WTC11 (cell line): ENCODE results near the gene PHLPP2. TPM values are rescaled to one million over a fixed set of nuclear protein-coding genes. Genes with fewer than 3 reads are reported as not detected.
A peak's percentile ranks its signal among the peaks of the same experiment; 100 is the strongest.

Experiments
- ATAC-seq: fragments of 200-7000 bp; cut with Tn5 transposase; 2 replicates; pipeline ENCODE4 v1.10.0; 2021; ENCODE audit warnings: mild to moderate bottlenecking, moderate library complexity
- CTCF ChIA-PET: fragments of 300-600 bp; sonication (Branson Sonifier 250); formaldehyde crosslinking; loops from one replicate; lab custom pipeline; 2021; ENCODE audit warnings: antibody characterized with exemption; lab: Charles Lee
- POLR2A ChIA-PET: fragments of 350-600 bp; sonication (Branson Sonifier 250); formaldehyde crosslinking; loops from one replicate; lab custom pipeline; 2021; ENCODE audit warnings: antibody characterized with exemption; lab: Charles Lee
- DNase-seq: peaks from one replicate; pipeline ENCODE4 v3.0.0; 2021; ENCODE audit warnings: low spot score
- H3K27ac Mint-ChIP-seq: 2 replicates; pipeline ENCODE4 v1.8.0; 2021; ENCODE audit warnings: mixed read lengths
- H3K27me3 Mint-ChIP-seq: 2 replicates; pipeline ENCODE4 v1.8.0; 2021; ENCODE audit warnings: low read depth, mild to moderate bottlenecking, moderate library complexity, mixed read lengths
- H3K36me3 Mint-ChIP-seq: 2 replicates; pipeline ENCODE4 v1.8.0; 2021; ENCODE audit warnings: mixed read lengths
- H3K4me1 Mint-ChIP-seq: 2 replicates; pipeline ENCODE4 v1.8.0; 2022; ENCODE audit warnings: mixed read lengths
- H3K4me3 Mint-ChIP-seq: 2 replicates; pipeline ENCODE4 v1.8.0; 2021; ENCODE audit warnings: mild to moderate bottlenecking, moderate library complexity, mixed read lengths
- H3K9me3 Mint-ChIP-seq: 2 replicates; pipeline ENCODE4 v1.8.0; 2021; ENCODE audit warnings: mixed read lengths
- CBFB ChIP-seq: sonication (generic); formaldehyde crosslinking; IDR thresholded peaks from 2 replicates; pipeline ENCODE4 v1.8.1; 2022; ENCODE audit warnings: mild to moderate bottlenecking, low read depth, missing genetic modification reagents
- ELF4 ChIP-seq: sonication (generic); formaldehyde crosslinking; IDR thresholded peaks from 2 replicates; pipeline ENCODE4 v1.8.1; 2022; ENCODE audit warnings: low read depth, mild to moderate bottlenecking, moderate library complexity, missing genetic modification reagents
- ETV6 ChIP-seq: sonication (generic); formaldehyde crosslinking; IDR thresholded peaks from 2 replicates; pipeline ENCODE4 v1.8.1; 2022; ENCODE audit warnings: mild to moderate bottlenecking, missing genetic modification reagents
- FOXK1 ChIP-seq: sonication (generic); formaldehyde crosslinking; IDR thresholded peaks from 2 replicates; pipeline ENCODE4 v1.8.0; 2022; ENCODE audit warnings: mild to moderate bottlenecking, moderate library complexity, missing genetic modification reagents
- HMGA2 ChIP-seq: fragments of 250-450 bp; sonication (Bioruptor Pico); IDR thresholded peaks from 2 replicates; pipeline ENCODE4 v1.4.0; 2021; ENCODE audit warnings: mild to moderate bottlenecking, moderate library complexity
- JUN ChIP-seq: sonication (generic); formaldehyde crosslinking; IDR thresholded peaks from 2 replicates; pipeline ENCODE4 v1.8.0; 2023; ENCODE audit warnings: mild to moderate bottlenecking, missing genetic modification reagents
- MLX ChIP-seq: sonication (generic); formaldehyde crosslinking; IDR thresholded peaks from 2 replicates; pipeline ENCODE4 v1.8.1; 2023; ENCODE audit warnings: mild to moderate bottlenecking, missing genetic modification reagents, moderate library complexity
- NFATC4 ChIP-seq: fragments of 250-450 bp; sonication (Bioruptor Pico); IDR thresholded peaks from 2 replicates; pipeline ENCODE4 v1.9.0; 2021; ENCODE audit warnings: mild to moderate bottlenecking
- NFE2L1 ChIP-seq: sonication (generic); formaldehyde crosslinking; IDR thresholded peaks from 2 replicates; pipeline ENCODE4 v1.8.1; 2023; ENCODE audit warnings: missing genetic modification reagents
- PRRX2 ChIP-seq: fragments of 250-450 bp; sonication (Bioruptor Pico); IDR thresholded peaks from 2 replicates; pipeline ENCODE4 v1.8.0; 2021; ENCODE audit warnings: mild to moderate bottlenecking
- SMAD4 ChIP-seq: sonication (generic); formaldehyde crosslinking; IDR thresholded peaks from 2 replicates; pipeline ENCODE4 v1.8.0; 2022; ENCODE audit warnings: mild to moderate bottlenecking, missing genetic modification reagents
- SP1 ChIP-seq: sonication (generic); formaldehyde crosslinking; conservative IDR thresholded peaks from 2 replicates; pipeline ENCODE4 v1.8.1; 2022; ENCODE audit warnings: missing genetic modification reagents
- STAT6 ChIP-seq: sonication (generic); formaldehyde crosslinking; conservative IDR thresholded peaks from 2 replicates; pipeline ENCODE4 v1.8.1; 2023; ENCODE audit warnings: mild to moderate bottlenecking, low read depth, missing genetic modification reagents, moderate library complexity
- TEAD1 ChIP-seq: sonication (generic); formaldehyde crosslinking; IDR thresholded peaks from 2 replicates; pipeline ENCODE4 v1.8.0; 2022; ENCODE audit warnings: mild to moderate bottlenecking, missing genetic modification reagents
- TP53 ChIP-seq: sonication (generic); formaldehyde crosslinking; IDR thresholded peaks from 2 replicates; pipeline ENCODE4 v1.8.1; 2023; ENCODE audit warnings: mild to moderate bottlenecking, missing genetic modification reagents
- ZNF138 ChIP-seq: sonication (generic); formaldehyde crosslinking; conservative IDR thresholded peaks from 2 replicates; pipeline ENCODE4 v1.8.1; 2022; ENCODE audit warnings: mild to moderate bottlenecking, moderate library complexity, missing genetic modification reagents
- ZNF232 ChIP-seq: sonication (generic); formaldehyde crosslinking; IDR thresholded peaks from 2 replicates; pipeline ENCODE4 v1.8.0; 2022; ENCODE audit warnings: mild to moderate bottlenecking, missing genetic modification reagents
- ZNF317 ChIP-seq: sonication (generic); formaldehyde crosslinking; IDR thresholded peaks from 2 replicates; pipeline ENCODE4 v1.8.1; 2023; ENCODE audit warnings: low read depth, mild to moderate bottlenecking, moderate library complexity, missing genetic modification reagents, borderline replicate concordance
- total RNA-seq: library from RNA; stranded (reverse); gene quantifications from 3 replicates; pipeline ENCODE4 v1.2.3, GENCODE V29; 2021
- TF ChIP-seq, protein P1 (sequence below): sonication (generic); formaldehyde crosslinking; IDR thresholded peaks from 2 replicates; pipeline ENCODE4 v1.8.0; 2022; ENCODE audit warnings: missing genetic modification reagents
- TF ChIP-seq, protein P2 (sequence below): sonication (generic); formaldehyde crosslinking; IDR thresholded peaks from 2 replicates; pipeline ENCODE4 v1.8.1; 2022; ENCODE audit warnings: missing genetic modification reagents, borderline replicate concordance
- TF ChIP-seq, protein P3 (sequence below): sonication (generic); formaldehyde crosslinking; IDR thresholded peaks from 2 replicates; pipeline ENCODE4 v1.8.0; 2023; ENCODE audit warnings: missing genetic modification reagents, mild to moderate bottlenecking, borderline replicate concordance

PHLPP2 gene
- total RNA-seq, 1 experiment from 2014 or later, result 29.3 TPM

DNA sequence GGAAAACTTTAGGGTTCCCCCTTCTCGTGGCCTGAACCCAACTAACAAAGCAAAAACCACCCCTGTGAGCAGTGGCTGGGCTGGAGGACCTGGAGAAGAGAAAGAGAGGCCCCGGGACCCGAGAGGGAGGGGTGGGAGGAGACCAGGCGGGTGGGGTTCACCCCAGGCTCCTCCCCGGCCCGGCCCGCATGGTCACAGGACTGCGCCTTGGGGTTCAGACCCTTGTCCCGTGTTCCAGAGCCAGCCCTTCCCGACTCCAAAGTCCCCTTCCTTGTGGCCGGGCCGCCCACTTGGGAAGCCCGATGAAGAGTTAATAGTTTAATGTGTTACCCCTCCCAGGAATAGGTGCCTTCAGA is 97.7 kb downstream of the PHLPP2 start:
- Mint-ChIP-seq H3K4me1 (peaks cover 23% of the 10 kb centered on the region), H3K27ac (peak overlapping the region; percentile 76; the same call in 1 of the 2 replicates), H3K27me3 (no peaks in the 10 kb centered on the region; the same call in 1 of the 2 replicates), H3K9me3 (peaks cover 8% of the 10 kb centered on the region), H3K36me3 (peaks cover 32% of the 10 kb centered on the region), H3K4me3 (peak overlapping the region; percentile 89)
- peak; percentile 79 for ATAC-seq
- ChIA-PET CTCF (no interaction called here), POLR2A (no interaction called here)
- TF ChIP-seq HMGA2 (CRISPR knock-in tag) (no peak), SMAD4 (CRISPR knock-in tag) (no peak), ELF4 (no peak), STAT6 (no peak), CBFB (CRISPR knock-in tag) (no peak), MLX (CRISPR knock-in tag) (no peak), NFATC4 (CRISPR knock-in tag) (no peak), FOXK1 (CRISPR knock-in tag) (no peak), ZNF232 (CRISPR knock-in tag) (no peak), NFE2L1 (CRISPR knock-in tag) (no peak), TEAD1 (CRISPR knock-in tag) (no peak)
- TF ChIP-seq, protein P1, sequence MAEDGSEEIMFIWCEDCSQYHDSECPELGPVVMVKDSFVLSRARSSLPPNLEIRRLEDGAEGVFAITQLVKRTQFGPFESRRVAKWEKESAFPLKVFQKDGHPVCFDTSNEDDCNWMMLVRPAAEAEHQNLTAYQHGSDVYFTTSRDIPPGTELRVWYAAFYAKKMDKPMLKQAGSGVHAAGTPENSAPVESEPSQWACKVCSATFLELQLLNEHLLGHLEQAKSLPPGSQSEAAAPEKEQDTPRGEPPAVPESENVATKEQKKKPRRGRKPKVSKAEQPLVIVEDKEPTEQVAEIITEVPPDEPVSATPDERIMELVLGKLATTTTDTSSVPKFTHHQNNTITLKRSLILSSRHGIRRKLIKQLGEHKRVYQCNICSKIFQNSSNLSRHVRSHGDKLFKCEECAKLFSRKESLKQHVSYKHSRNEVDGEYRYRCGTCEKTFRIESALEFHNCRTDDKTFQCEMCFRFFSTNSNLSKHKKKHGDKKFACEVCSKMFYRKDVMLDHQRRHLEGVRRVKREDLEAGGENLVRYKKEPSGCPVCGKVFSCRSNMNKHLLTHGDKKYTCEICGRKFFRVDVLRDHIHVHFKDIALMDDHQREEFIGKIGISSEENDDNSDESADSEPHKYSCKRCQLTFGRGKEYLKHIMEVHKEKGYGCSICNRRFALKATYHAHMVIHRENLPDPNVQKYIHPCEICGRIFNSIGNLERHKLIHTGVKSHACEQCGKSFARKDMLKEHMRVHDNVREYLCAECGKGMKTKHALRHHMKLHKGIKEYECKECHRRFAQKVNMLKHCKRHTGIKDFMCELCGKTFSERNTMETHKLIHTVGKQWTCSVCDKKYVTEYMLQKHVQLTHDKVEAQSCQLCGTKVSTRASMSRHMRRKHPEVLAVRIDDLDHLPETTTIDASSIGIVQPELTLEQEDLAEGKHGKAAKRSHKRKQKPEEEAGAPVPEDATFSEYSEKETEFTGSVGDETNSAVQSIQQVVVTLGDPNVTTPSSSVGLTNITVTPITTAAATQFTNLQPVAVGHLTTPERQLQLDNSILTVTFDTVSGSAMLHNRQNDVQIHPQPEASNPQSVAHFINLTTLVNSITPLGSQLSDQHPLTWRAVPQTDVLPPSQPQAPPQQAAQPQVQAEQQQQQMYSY (CRISPR knock-in tag), result no peak
- TF ChIP-seq, protein P2, sequence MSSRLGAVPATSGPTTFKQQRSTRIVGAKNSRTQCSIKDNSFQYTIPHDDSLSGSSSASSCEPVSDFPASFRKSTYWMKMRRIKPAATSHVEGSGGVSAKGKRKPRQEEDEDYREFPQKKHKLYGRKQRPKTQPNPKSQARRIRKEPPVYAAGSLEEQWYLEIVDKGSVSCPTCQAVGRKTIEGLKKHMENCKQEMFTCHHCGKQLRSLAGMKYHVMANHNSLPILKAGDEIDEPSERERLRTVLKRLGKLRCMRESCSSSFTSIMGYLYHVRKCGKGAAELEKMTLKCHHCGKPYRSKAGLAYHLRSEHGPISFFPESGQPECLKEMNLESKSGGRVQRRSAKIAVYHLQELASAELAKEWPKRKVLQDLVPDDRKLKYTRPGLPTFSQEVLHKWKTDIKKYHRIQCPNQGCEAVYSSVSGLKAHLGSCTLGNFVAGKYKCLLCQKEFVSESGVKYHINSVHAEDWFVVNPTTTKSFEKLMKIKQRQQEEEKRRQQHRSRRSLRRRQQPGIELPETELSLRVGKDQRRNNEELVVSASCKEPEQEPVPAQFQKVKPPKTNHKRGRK, result no peak
- peak; percentile 70 for DNase-seq

- POLR2A ChIA-PET, result interaction anchor here (0.5 to 0.7 kb wide), 3 partner anchors 100 to 1588 kb away, joined by 3 to 4 read pairs (median 4); partner anchors contain the start of gene CHST4
- Mint-ChIP-seq H3K36me3 (peaks cover 27% of the 10 kb centered on the region), H3K27me3 (no peaks in the 10 kb centered on the region; the same call in 1 of the 2 replicates), H3K4me3 (peak within 1 kb of the TSS; percentile 89), H3K9me3 (peaks cover 9% of the 10 kb centered on the region), H3K4me1 (peaks cover 24% of the 10 kb centered on the region), H3K27ac (peak within 1 kb of the TSS; percentile 76; the same call in 1 of the 2 replicates)
- DNase-seq, result peak; percentile 97
- peak; percentile 65 for ATAC-seq
- CTCF ChIA-PET, result interaction anchor here (0.6 to 1.0 kb wide), 19 partner anchors 15 to 634 kb away, joined by 3 to 20 read pairs (median 3); partner anchors contain the start of gene CHST4
- 0 out of 2 replicates have a peak, but pooled peaks have one; percentile 68 for TF ChIP-seq ZNF138 (CRISPR knock-in tag)
- peak; percentile 60; the same call in 1 of the 2 replicates for TF ChIP-seq SP1 (CRISPR knock-in tag)
- TF ChIP-seq NFE2L1 (CRISPR knock-in tag), result no peak
- TF ChIP-seq ETV6 (CRISPR knock-in tag), result peak; percentile 82
- TF ChIP-seq PRRX2 (CRISPR knock-in tag), result no peak
- TF ChIP-seq, protein P3, sequence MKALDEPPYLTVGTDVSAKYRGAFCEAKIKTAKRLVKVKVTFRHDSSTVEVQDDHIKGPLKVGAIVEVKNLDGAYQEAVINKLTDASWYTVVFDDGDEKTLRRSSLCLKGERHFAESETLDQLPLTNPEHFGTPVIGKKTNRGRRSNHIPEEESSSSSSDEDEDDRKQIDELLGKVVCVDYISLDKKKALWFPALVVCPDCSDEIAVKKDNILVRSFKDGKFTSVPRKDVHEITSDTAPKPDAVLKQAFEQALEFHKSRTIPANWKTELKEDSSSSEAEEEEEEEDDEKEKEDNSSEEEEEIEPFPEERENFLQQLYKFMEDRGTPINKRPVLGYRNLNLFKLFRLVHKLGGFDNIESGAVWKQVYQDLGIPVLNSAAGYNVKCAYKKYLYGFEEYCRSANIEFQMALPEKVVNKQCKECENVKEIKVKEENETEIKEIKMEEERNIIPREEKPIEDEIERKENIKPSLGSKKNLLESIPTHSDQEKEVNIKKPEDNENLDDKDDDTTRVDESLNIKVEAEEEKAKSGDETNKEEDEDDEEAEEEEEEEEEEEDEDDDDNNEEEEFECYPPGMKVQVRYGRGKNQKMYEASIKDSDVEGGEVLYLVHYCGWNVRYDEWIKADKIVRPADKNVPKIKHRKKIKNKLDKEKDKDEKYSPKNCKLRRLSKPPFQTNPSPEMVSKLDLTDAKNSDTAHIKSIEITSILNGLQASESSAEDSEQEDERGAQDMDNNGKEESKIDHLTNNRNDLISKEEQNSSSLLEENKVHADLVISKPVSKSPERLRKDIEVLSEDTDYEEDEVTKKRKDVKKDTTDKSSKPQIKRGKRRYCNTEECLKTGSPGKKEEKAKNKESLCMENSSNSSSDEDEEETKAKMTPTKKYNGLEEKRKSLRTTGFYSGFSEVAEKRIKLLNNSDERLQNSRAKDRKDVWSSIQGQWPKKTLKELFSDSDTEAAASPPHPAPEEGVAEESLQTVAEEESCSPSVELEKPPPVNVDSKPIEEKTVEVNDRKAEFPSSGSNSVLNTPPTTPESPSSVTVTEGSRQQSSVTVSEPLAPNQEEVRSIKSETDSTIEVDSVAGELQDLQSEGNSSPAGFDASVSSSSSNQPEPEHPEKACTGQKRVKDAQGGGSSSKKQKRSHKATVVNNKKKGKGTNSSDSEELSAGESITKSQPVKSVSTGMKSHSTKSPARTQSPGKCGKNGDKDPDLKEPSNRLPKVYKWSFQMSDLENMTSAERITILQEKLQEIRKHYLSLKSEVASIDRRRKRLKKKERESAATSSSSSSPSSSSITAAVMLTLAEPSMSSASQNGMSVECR, result peak; percentile 74
- TF ChIP-seq JUN, result no peak
- TF ChIP-seq TP53 (CRISPR knock-in tag), result peak; percentile 57; the same call in 1 of the 2 replicates
- TF ChIP-seq ZNF317 (CRISPR knock-in tag), result no peak
Observed at GRCh38 chr16:71626018-71626857, 98.3 kb downstream of the PHLPP2 start, which contains the start of gene MARVELD3. Gene MARVELD3 (plus strand): TSS chr16:71626184. CDS start chr16:71626230, 46 bp downstream.
